Suprapubic skin (tissue), 4 donors: ENCODE measurements around the gene IMPG2.

Experiments used
- CTCF ChIP-seq, 2 donors: fragments of 200-600 bp in 1 of 2; fragments of 450-650 bp in 1 of 2; sonication (generic) in 1 of 2; IDR thresholded peaks; one replicate each; pipeline ENCODE4 v1.5.1; 2016 to 2019; ENCODE audit warnings: antibody characterized with exemption in 2 of 2, mild to moderate bottlenecking in 1 of 2, moderate library complexity in 1 of 2
- POLR2A ChIP-seq, 2 donors: fragments of 450-650 bp; IDR thresholded peaks; one replicate each; pipeline ENCODE4 v1.6.1; 2017; ENCODE audit warnings: antibody characterized with exemption in 2 of 2, mild to moderate bottlenecking in 2 of 2, moderate library complexity in 2 of 2
- POLR2AphosphoS5 ChIP-seq, 3 donors: sonication (generic); formaldehyde crosslinking; IDR thresholded peaks; one replicate each; pipeline ENCODE4 v1.6.1; 2017; ENCODE audit warnings: antibody characterized with exemption in 3 of 3

DNA sequence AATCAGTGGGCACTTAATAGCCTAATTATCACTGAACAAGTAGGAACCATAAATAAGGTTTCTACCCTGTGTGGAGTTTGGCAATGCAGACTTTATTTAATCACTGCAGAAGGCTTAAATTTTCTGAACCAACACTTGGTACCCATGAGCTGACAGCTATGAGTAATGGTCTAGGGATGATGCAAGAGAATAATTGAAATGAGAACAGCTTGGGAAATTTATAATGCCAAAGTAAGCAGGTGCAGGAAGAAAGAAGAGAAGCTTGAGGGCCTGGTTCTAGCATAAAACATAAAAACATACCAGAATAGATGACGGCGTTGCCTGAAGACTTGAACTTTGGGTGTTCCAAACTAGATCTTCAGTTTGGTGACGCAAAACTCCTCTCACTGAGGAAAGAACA lies 67.0 kb downstream of the IMPG2 start:
- TF ChIP-seq POLR2AphosphoS5 (IDR thresholded peaks at IDR 0.05) (no peak), CTCF (IDR thresholded peaks at IDR 0.05) (no peak), POLR2A (IDR thresholded peaks at IDR 0.05) (no peak)
